ENCODE data around the gene PKN1.

DNA sequence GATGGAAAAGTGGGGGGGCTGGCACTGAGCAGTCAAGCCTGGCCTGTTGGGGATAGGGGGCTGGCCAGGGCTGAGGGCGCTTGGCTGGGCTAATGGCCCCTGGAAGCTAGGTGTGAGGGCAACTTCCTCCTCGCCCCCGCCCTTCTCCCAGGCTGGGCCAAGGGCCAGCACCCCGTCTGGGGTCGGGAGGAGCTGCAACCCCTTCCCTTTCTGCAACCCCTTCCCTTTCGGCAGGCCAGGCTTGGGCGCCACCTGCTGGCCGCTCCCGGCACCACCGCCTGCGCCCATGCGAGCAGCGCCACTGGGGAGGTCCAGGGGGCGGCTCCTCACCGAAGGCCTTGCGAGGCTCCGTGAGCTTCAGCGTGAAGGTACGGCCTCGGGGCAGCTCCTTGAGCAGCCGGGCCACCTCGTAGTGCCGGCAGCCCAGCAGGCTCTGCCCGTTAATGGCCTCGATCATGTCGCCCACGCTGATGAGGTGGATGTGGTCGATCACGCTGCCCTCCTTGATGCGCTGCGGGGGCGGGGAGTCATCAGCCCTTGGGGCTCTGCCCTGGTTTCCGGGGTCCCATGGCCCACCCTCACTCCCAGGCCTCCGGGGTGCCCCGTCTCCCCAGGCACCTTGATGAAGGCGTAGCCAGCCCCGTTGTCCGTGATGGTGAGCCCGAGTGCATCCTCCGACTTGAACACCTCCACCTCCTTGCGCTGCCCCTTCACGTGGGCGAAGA lies 47.0 kb downstream of the PKN1 start:
- TF ChIP-seq CTCF (optimal IDR thresholded peaks at IDR 0.05 in 1 of 3, IDR thresholded peaks at IDR 0.05 in 1 of 3, conservative IDR thresholded peaks at IDR 0.05 in 1 of 3; ENCODE audit: extremely low read depth in 1 of 3, insufficient read depth in 2 of 3, low read length in 3 of 3) (peak; percentile 75 to 86 (median 79)), EZH2 (IDR thresholded peaks at IDR 0.05; ENCODE audit: low read length) (no peak)
